Measurements from ENCODE around the gene OR8S1. TPM values are rescaled to one million over a fixed set of nuclear protein-coding genes. Genes with fewer than 3 reads are reported as not detected.
"Not testable (repeated sequence)": the region's sequence is repeated elsewhere in the genome, so short reads cannot be mapped to it uniquely, and the experiment has no call there.

The OR8S1 gene, protein sequence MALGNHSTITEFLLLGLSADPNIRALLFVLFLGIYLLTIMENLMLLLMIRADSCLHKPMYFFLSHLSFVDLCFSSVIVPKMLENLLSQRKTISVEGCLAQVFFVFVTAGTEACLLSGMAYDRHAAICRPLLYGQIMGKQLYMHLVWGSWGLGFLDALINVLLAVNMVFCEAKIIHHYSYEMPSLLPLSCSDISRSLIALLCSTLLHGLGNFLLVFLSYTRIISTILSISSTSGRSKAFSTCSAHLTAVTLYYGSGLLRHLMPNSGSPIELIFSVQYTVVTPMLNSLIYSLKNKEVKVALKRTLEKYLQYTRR
- total RNA-seq, result not detected

DNA sequence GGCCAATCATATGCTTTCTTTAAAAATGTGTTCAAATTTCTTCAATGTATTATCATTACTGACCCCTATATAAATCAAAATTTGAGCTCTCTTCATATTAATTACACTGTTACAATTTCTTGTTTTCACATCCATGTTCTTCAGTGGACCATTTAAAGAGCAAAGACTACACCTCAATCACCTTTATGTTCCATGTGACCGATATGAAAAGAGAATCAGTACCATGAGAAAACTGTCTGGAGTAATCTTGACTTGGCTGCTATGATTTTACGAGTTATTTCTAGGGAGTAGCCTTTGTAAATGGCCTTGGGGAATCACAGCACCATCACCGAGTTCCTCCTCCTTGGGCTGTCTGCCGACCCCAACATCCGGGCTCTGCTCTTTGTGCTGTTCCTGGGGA is at the start of gene OR8S1:
Gene OR8S1, plus strand, starts transcription at position 301 of the 400 bp plus-strand sequence. Its CDS starts 0 bp downstream, at position 301.
- no peak within 1 kb of the TSS for H3K27ac Mint-ChIP-seq
- H3K27me3 Mint-ChIP-seq, result no peaks in the 10 kb centered on the region
- H3K4me3 Mint-ChIP-seq, result no peak within 1 kb of the TSS
- CTCF ChIA-PET, result no interaction called here
- no peak for DNase-seq
- POLR2A ChIA-PET, result no interaction called here
- no peaks in the 10 kb centered on the region for H3K4me1 Mint-ChIP-seq
- H3K36me3 Mint-ChIP-seq (ENCODE audit: low read depth), result no peaks in the 10 kb centered on the region
- no peaks in the 10 kb centered on the region for H3K9me3 Mint-ChIP-seq

DNA sequence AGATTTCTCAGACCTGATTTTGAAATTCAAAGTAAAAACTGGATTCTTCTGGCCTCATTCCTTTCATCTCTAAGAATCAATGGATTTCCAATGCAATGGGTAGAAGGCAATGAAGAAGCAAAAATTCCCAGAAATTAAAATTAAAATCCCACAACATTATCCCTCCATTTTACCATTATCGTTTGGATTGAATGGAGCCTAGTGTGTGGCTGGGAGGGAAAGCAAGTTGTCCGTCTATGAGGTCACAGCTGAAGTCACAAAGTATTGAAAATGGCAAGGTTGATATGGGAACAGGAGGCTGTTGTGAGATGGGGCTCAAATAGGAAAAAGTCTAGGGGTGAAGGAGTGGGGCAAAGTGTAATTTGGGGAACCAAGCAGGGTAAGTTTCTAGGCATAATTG is 43.2 kb upstream of the OR8S1 start, which contains the start of gene C12orf54:
Gene C12orf54, plus strand, starts transcription at position 301 of the 400 bp plus-strand sequence. CDS start 799 bp downstream, outside the sequence.
- Mint-ChIP-seq H3K4me3 (no peak within 1 kb of the TSS), H3K27ac (no peak within 1 kb of the TSS), H3K36me3 (ENCODE audit: low read depth) (no peaks in the 10 kb centered on the region), H3K4me1 (no peaks in the 10 kb centered on the region), H3K9me3 (peaks cover 4% of the 10 kb centered on the region), H3K27me3 (peaks cover 8% of the 10 kb centered on the region)
- POLR2A ChIA-PET, result no interaction called here
- CTCF ChIA-PET, result no interaction called here
- DNase-seq, result no peak

DNA sequence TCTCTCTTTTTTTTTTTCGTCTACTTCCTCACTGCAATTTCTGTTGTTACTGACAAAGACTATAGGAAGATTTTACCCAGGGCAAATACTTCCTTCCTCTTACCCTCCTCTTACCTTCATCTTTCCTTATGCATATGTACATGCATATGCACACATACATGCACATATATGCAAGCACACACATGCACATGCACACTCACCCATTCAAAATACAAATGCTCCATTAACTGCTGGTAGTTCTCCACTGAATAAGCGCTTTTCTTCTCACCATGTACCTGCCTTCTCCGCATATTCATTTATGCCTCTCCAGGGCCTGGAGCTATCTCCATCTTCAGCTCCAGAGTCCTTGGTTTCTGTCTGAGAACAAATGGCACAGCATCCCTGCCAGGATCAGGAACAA is 42.5 kb upstream of the OR8S1 start:
- no peaks in the 10 kb centered on the region for H3K36me3 Mint-ChIP-seq (ENCODE audit: low read depth)
- no peak for DNase-seq
- H3K4me1 Mint-ChIP-seq, result no peaks in the 10 kb centered on the region
- CTCF ChIA-PET, result no interaction called here
- H3K9me3 Mint-ChIP-seq, result peaks cover 4% of the 10 kb centered on the region
- H3K4me3 Mint-ChIP-seq, result no peak overlapping the region
- H3K27me3 Mint-ChIP-seq, result peaks cover 5% of the 10 kb centered on the region
- POLR2A ChIA-PET, result no interaction called here
- no peak overlapping the region for H3K27ac Mint-ChIP-seq

DNA sequence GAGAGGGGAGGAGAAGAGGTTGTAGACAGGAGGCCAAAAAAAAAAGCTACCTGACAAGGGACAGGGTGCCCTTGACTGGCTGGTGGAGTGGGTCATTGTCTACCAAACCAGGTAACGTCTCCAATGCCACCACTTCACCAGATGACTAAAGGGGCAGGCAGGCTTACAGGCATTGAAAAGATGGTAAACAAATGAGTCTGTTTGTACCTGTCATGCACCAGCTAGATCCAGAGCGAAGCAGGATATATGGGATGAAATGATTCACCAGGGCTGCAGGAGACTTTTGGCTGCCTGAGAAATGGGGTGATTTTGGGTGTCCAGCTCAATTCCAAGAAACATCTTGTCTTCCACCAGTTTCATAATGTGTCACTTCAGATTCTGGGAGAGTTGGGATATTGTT is 39.2 kb upstream of the OR8S1 start:
- ChIA-PET CTCF (no interaction called here), POLR2A (no interaction called here)
- no peak for DNase-seq
- H3K4me1 Mint-ChIP-seq, result no peaks in the 10 kb centered on the region
- no peak overlapping the region for H3K4me3 Mint-ChIP-seq
- no peak overlapping the region for H3K27ac Mint-ChIP-seq
- H3K27me3 Mint-ChIP-seq, result peaks cover 3% of the 10 kb centered on the region
- H3K9me3 Mint-ChIP-seq, result no peaks in the 10 kb centered on the region
- no peaks in the 10 kb centered on the region for H3K36me3 Mint-ChIP-seq (ENCODE audit: low read depth)

DNA sequence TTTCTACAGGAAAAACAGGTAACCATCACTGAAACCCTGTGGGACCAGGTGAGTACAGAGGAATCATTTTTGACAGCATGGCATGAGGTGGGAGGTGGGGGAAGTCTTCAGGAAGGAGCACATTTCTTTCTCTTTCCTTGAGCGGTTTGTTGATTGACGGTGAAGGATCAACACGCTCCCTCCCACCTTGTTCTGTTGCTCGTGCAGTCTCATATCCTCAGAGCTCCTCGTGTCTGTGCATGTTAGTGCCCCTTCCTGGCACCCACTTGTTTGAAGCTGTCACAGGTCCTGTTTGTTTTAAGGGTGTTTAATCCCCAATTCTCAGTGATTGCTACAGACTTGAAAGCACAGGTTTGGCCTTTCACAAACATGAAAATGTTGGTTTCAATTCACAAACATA is 38.8 kb upstream of the OR8S1 start:
- ChIA-PET CTCF (no interaction called here), POLR2A (no interaction called here)
- H3K4me1 Mint-ChIP-seq, result no peaks in the 10 kb centered on the region
- H3K27ac Mint-ChIP-seq, result no peak overlapping the region
- H3K27me3 Mint-ChIP-seq, result peaks cover 3% of the 10 kb centered on the region
- H3K36me3 Mint-ChIP-seq (ENCODE audit: low read depth), result no peaks in the 10 kb centered on the region
- no peaks in the 10 kb centered on the region for H3K9me3 Mint-ChIP-seq
- no peak for DNase-seq
- no peak overlapping the region for H3K4me3 Mint-ChIP-seq

DNA sequence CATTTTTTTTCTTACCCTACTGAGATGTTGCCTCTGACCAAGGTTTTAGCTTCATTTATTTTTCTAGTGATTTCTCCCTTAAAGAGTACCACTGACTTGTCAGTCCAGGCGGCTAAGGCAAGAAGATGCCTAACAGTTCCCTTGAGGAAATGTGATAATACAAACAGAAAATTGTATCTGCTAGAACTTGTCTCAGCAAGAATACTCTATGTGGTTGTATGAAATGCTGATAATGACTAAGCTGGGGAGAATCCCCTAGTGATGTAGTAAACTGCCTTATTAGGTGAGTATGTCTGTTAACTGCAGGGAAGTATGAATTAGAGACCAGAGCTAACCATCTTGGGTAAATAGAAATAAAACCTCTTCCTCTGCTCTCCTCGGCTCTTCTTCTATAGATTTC is 36.4 kb upstream of the OR8S1 start:
- ChIA-PET CTCF (no interaction called here), POLR2A (interaction anchor here (0.6 kb wide), 1 partner anchor 292 kb away, joined by 3 read pairs; no protein-coding TSS in a partner anchor)
- Mint-ChIP-seq H3K4me3 (no peak overlapping the region), H3K27me3 (peaks cover 3% of the 10 kb centered on the region), H3K4me1 (no peaks in the 10 kb centered on the region), H3K27ac (no peak overlapping the region), H3K36me3 (ENCODE audit: low read depth) (no peaks in the 10 kb centered on the region), H3K9me3 (no peaks in the 10 kb centered on the region)
- DNase-seq, result no peak

DNA sequence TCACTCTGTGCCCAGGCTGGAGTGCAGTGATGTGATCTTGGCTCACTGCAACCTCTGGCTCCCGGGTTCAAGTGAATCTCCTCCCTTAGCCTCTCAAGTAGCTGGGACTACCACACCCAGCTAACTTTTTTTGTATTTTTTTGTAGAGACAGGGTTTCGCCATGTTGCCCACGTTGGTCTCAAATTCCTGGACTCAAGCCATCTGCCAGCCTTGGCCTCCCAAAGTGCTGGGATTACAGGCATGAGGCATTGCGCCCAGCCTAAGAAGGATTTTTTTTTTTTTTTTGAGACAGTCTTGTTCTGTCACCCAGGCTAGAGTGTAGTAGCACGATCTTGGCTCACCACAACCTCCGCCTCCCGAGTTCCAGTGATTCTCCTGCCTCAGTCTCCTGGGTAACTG is 36.0 kb upstream of the OR8S1 start:
- H3K4me1 Mint-ChIP-seq; H3K9me3 Mint-ChIP-seq; H3K27me3 Mint-ChIP-seq; H3K27ac Mint-ChIP-seq; H3K36me3 Mint-ChIP-seq (ENCODE audit: low read depth); DNase-seq; H3K4me3 Mint-ChIP-seq; CTCF ChIA-PET: not testable (repeated sequence)
- POLR2A ChIA-PET, result interaction anchor here (0.6 kb wide), 1 partner anchor 292 kb away, joined by 3 read pairs; no protein-coding TSS in a partner anchor

DNA sequence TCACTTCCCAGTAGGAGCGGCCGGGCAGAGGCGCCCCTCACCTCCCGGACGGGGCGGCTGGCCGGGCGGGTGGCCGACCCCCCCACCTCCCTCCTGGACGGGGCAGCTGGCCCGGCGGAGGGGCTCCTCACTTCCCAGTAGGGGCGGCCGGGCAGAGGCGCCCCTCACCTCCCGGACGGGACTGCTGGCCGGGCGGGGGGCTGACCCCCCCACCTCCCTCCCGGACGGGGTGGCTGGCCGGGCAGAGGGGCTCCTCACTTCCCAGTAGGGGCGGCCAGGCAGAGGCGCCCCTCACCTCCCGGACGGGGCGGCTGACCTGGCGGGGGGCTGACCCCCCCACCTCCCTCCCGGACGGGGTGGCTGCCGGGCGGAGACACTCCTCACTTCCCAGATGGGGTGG is 25.2 kb upstream of the OR8S1 start:
- peaks cover 10% of the 10 kb centered on the region for H3K27me3 Mint-ChIP-seq
- H3K9me3 Mint-ChIP-seq; H3K4me3 Mint-ChIP-seq; DNase-seq; POLR2A ChIA-PET; H3K27ac Mint-ChIP-seq; CTCF ChIA-PET; H3K4me1 Mint-ChIP-seq; H3K36me3 Mint-ChIP-seq (ENCODE audit: low read depth): not testable (repeated sequence)

DNA sequence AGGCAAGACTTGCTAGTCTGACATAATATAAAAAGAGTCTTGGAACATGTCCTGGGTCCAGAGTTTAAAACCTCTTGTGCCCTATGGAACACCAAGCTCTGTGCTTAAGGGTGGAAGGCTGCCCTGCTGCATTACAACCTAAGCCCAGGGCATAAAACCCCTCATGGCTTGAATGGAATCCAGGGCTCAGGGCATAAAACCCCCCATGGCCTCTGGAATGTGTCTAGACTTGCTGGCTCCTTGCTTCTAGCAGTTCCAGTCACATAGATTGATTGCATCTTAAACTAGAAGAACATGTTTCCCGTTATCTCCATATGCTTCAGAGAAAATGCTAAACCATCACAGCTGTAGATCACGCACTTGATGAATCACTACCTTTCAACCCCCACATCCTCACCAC is 18.6 kb upstream of the OR8S1 start:
- POLR2A ChIA-PET; H3K9me3 Mint-ChIP-seq; H3K27ac Mint-ChIP-seq; H3K36me3 Mint-ChIP-seq (ENCODE audit: low read depth); DNase-seq; H3K4me3 Mint-ChIP-seq; H3K4me1 Mint-ChIP-seq; CTCF ChIA-PET: not testable (repeated sequence)
- peaks cover 20% of the 10 kb centered on the region for H3K27me3 Mint-ChIP-seq

DNA sequence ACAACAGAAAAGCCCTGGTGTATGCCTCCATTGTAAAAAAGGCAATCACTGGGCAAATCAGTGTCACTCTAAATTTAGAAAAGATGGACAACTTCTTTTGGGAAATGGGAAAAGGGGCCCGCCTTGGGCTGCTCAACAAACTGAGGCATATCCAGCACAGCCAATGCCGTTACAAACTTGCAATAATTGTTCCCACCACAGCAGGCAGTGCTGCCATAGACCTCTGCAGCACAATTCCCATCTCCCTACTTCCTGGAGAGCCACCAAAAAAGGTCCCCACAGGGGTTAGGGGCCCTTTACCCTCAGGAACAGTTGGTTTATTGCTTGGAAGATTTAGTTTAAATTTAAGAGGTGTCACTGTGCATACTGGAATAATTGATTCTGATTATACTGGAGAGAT is 16.4 kb upstream of the OR8S1 start:
- CTCF ChIA-PET, result no interaction called here
- no peak for DNase-seq
- Mint-ChIP-seq H3K27ac (no peak overlapping the region), H3K36me3 (ENCODE audit: low read depth) (no peaks in the 10 kb centered on the region), H3K4me3 (no peak overlapping the region), H3K27me3 (peaks cover 18% of the 10 kb centered on the region), H3K9me3 (no peaks in the 10 kb centered on the region), H3K4me1 (no peaks in the 10 kb centered on the region)
- POLR2A ChIA-PET, result no interaction called here

DNA sequence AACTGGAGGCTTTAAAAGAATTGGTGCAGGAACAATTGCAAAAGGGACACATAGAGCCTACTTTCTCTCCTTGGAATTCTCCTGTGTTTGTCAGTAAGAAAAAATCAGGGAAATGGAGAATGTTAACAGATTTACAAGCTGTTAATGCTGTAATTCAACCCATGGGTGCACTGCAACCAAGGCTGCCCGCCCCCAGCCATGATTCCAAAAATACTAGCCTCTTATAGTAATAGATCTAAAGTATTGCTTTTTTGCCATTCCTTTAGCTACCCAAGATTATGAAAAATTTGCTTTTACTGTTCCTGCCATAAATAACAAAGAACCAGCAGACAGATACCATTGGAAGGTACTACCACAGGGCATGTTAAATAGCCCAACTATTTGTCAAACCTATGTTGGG is 15.3 kb upstream of the OR8S1 start:
- H3K27me3 Mint-ChIP-seq, result peaks cover 14% of the 10 kb centered on the region
- DNase-seq, result no peak
- no peaks in the 10 kb centered on the region for H3K4me1 Mint-ChIP-seq
- no peak overlapping the region for H3K27ac Mint-ChIP-seq
- ChIA-PET POLR2A (no interaction called here), CTCF (no interaction called here)
- H3K4me3 Mint-ChIP-seq, result no peak overlapping the region
- H3K36me3 Mint-ChIP-seq (ENCODE audit: low read depth), result no peaks in the 10 kb centered on the region
- H3K9me3 Mint-ChIP-seq, result no peaks in the 10 kb centered on the region

DNA sequence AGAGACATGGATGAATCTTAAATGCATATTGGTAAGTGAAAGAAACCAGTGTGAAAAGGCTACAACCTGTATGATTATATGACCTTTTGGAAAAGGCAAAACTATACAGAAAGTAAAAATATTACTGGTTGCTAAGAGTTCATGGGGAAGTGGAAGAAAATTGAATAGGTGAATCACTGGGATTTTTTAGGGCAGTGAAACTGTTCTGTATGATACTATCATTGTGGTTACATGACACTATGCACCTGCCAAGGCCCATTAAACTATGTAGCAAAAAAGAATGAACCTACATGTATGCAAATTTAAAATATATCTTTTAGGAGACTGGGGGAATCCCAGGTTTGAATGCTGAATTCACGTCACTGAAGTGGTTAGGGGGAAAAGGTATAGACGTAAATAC is 12.6 kb upstream of the OR8S1 start:
- peaks cover 7% of the 10 kb centered on the region for H3K27me3 Mint-ChIP-seq
- no peaks in the 10 kb centered on the region for H3K36me3 Mint-ChIP-seq (ENCODE audit: low read depth)
- H3K9me3 Mint-ChIP-seq, result no peaks in the 10 kb centered on the region
- POLR2A ChIA-PET, result no interaction called here
- no peak overlapping the region for H3K27ac Mint-ChIP-seq
- no peaks in the 10 kb centered on the region for H3K4me1 Mint-ChIP-seq
- no peak for DNase-seq
- no peak overlapping the region for H3K4me3 Mint-ChIP-seq
- CTCF ChIA-PET, result no interaction called here

DNA sequence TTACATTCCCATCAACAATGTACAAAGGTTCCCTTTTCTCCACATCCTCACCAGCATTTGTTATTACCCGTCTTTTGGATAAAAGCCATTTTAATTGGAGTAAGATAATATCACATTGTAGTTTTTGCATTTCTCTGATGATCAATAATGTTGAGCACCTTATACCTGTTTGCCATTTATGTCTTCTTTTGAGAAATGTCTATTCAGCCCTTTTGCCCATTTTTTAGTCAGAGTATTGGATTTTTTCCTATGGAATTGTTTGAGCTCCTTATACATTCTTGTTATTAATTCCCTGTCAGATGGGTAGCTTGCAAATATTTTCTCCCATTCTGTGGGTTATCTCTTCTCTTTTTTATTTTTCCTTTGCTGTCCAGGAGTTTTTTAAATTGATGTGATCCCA is 10.7 kb upstream of the OR8S1 start:
- Mint-ChIP-seq H3K27ac (no peak overlapping the region), H3K9me3 (no peaks in the 10 kb centered on the region), H3K27me3 (peaks cover 6% of the 10 kb centered on the region), H3K4me1 (no peaks in the 10 kb centered on the region), H3K36me3 (ENCODE audit: low read depth) (no peaks in the 10 kb centered on the region), H3K4me3 (no peak overlapping the region)
- no peak for DNase-seq
- CTCF ChIA-PET, result no interaction called here
- POLR2A ChIA-PET, result no interaction called here

DNA sequence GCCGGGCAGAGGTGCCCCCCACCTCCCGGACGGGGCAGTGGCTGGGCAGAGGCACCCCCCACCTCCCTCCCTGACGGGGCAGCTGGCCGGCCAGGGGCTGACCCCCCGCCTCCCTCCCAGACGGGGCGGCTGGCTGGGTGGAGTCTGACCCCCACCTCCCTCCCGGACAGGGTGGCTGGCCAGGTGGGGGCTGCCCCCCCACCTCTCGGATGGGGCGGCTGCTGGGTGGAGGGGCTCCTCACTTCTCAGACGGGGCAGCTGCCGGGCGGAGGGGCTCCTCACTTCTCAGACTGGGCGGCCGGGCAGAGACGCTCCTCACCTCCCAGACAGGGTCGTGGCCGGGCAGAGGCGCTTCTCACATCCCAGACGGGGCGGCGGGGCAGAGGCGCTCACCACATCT is 5.1 kb upstream of the OR8S1 start:
- H3K36me3 Mint-ChIP-seq (ENCODE audit: low read depth); CTCF ChIA-PET; H3K4me1 Mint-ChIP-seq; H3K27me3 Mint-ChIP-seq; H3K4me3 Mint-ChIP-seq; DNase-seq; H3K9me3 Mint-ChIP-seq; H3K27ac Mint-ChIP-seq; POLR2A ChIA-PET: not testable (repeated sequence)
